RWPE2 (cell line): Measurements from ENCODE around the gene MEX3A.
"Not testable (repeated sequence)": the region's sequence is repeated elsewhere in the genome, so short reads cannot be mapped to it uniquely, and the experiment has no call there.

Source experiments
- ATAC-seq: fragments of 200-7000 bp; cut with Tn5 transposase; 3 replicates; pipeline ENCODE4 v1.9.1; 2021; ENCODE audit warnings: low read depth
- DNase-seq: peaks from one replicate; pipeline ENCODE4 v3.0.0-alpha.2; 2020; ENCODE audit warnings: low spot score
- H3K27ac ChIP-seq: fragments of 450-650 bp; 2 replicates; pipeline ENCODE4 v1.5.1; 2017; ENCODE audit warnings: mild to moderate bottlenecking; ENCODE audit not compliant: poor library complexity, severe bottlenecking
- H3K27me3 ChIP-seq: fragments of 250-450 bp; sonication (Bioruptor Pico); 2 replicates; pipeline ENCODE4 v1.5.1; 2021; ENCODE audit warnings: mild to moderate bottlenecking, moderate library complexity; ENCODE audit not compliant: insufficient read depth, poor library complexity, severe bottlenecking
- H3K36me3 ChIP-seq: fragments of 250-450 bp; sonication (Bioruptor Pico); 2 replicates; pipeline ENCODE4 v1.5.1; 2020; ENCODE audit warnings: low read depth, mild to moderate bottlenecking, moderate library complexity
- H3K4me1 ChIP-seq: fragments of 250-450 bp; sonication (Bioruptor Pico); 2 replicates; pipeline ENCODE4 v1.5.1; 2021; ENCODE audit warnings: mild to moderate bottlenecking, moderate library complexity; ENCODE audit not compliant: insufficient read depth, poor library complexity, severe bottlenecking
- H3K4me3 ChIP-seq: fragments of 250-450 bp; sonication (Bioruptor Pico); 2 replicates; pipeline ENCODE4 v1.5.1; 2021; ENCODE audit warnings: mild to moderate bottlenecking, moderate library complexity; ENCODE audit not compliant: severe bottlenecking
- H3K9me3 ChIP-seq: fragments of 250-450 bp; sonication (Bioruptor Pico); 2 replicates; pipeline ENCODE4 v1.5.1; 2021; ENCODE audit warnings: mild to moderate bottlenecking, moderate library complexity; ENCODE audit not compliant: severe bottlenecking
- CTCF ChIP-seq: fragments of 450-650 bp; IDR thresholded peaks from one replicate; pipeline ENCODE4 v1.5.1; 2017; ENCODE audit warnings: mild to moderate bottlenecking, moderate library complexity; ENCODE audit not compliant: poor library complexity, severe bottlenecking

MEX3A gene

GRCh38 chr1:156123356-156124196 lies 41.3 kb upstream of the MEX3A start:
- H3K4me3 ChIP-seq, result peak overlapping the region; percentile 10
- peak; percentile 45 for TF ChIP-seq CTCF
- ATAC-seq (peak; percentile 43), DNase-seq (peak; percentile 93)
- peaks cover 86% of the 10 kb centered on the region for H3K4me1 ChIP-seq
- peak overlapping the region; percentile 99 for H3K27ac ChIP-seq
- H3K27me3 ChIP-seq, result no peaks in the 10 kb centered on the region
- no peaks in the 10 kb centered on the region for H3K9me3 ChIP-seq
- H3K36me3 ChIP-seq, result peaks cover 59% of the 10 kb centered on the region

GRCh38 chr1:156122519-156123355 lies 40.5 kb upstream of the MEX3A start:
- DNase-seq, result no peak
- no peak for TF ChIP-seq CTCF

GRCh38 chr1:156122086-156122485 lies 39.8 kb upstream of the MEX3A start:
- TF ChIP-seq CTCF, result no peak
- no peak for DNase-seq
- peaks cover 77% of the 10 kb centered on the region for H3K4me1 ChIP-seq
- no peaks in the 10 kb centered on the region for H3K27me3 ChIP-seq
- ATAC-seq, result no peak
- peaks cover 64% of the 10 kb centered on the region for H3K36me3 ChIP-seq
- H3K27ac ChIP-seq, result peak overlapping the region; percentile 99
- no peaks in the 10 kb centered on the region for H3K9me3 ChIP-seq
- peak overlapping the region; percentile 10 for H3K4me3 ChIP-seq

More at GRCh38 chr1:156122519-156123355, 40.5 kb upstream of the MEX3A start:
- peaks cover 80% of the 10 kb centered on the region for H3K4me1 ChIP-seq
- peak overlapping the region; percentile 99 for H3K27ac ChIP-seq
- ATAC-seq, result peak; percentile 13
- H3K4me3 ChIP-seq, result peak overlapping the region; percentile 10
- peaks cover 59% of the 10 kb centered on the region for H3K36me3 ChIP-seq
- no peaks in the 10 kb centered on the region for H3K27me3 ChIP-seq
- H3K9me3 ChIP-seq, result no peaks in the 10 kb centered on the region

- ATAC-seq (no peak), DNase-seq (no peak)
- no peaks in the 10 kb centered on the region for H3K9me3 ChIP-seq
- TF ChIP-seq CTCF, result no peak
- H3K27me3 ChIP-seq, result no peaks in the 10 kb centered on the region
- peak overlapping the region; percentile 99 for H3K27ac ChIP-seq
- no peak overlapping the region for H3K4me3 ChIP-seq
- peaks cover 70% of the 10 kb centered on the region for H3K36me3 ChIP-seq
- H3K4me1 ChIP-seq, result peaks cover 70% of the 10 kb centered on the region
Observed at GRCh38 chr1:156121457-156121856, 39.2 kb upstream of the MEX3A start.

- not testable (repeated sequence) for H3K27me3 ChIP-seq, ATAC-seq, H3K4me3 ChIP-seq, H3K9me3 ChIP-seq, DNase-seq
- Histone ChIP-seq H3K27ac (peak overlapping the region; percentile 99), H3K4me1 (peaks cover 68% of the 10 kb centered on the region), H3K36me3 (peaks cover 73% of the 10 kb centered on the region)
Observed at GRCh38 chr1:156121005-156121404, 38.7 kb upstream of the MEX3A start.
